Measurements from ENCODE around the gene IRF3. TPM values are rescaled to one million over a fixed set of nuclear protein-coding genes. Genes with fewer than 3 reads are reported as not detected.
"Not testable (repeated sequence)": the region's sequence is repeated elsewhere in the genome, so short reads cannot be mapped to it uniquely, and the experiment has no call there.

The IRF3 gene
- total RNA-seq, 1 donor from 2014 or later, result 34.7 TPM

DNA sequence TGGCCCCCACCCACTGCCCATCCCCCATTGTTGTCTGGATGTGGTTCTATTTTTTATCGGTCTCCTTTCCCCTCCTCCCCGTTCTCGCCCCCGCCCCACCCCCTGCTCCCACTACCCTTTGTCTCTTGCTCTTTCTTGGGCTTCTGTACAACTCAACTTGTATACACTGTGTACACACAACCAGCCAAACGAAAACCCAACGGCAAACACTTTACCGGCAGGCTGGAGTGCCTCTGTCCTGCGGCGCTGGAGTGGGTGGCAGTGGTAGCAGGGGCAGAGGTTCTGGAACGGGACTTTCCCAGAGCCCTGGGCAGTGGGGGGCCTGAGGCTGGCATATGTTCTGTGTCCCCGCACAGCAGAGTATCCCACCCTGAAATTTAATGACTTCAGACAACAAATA is 39.4 kb downstream of the IRF3 start:
- DNase-seq (ENCODE audit: low read depth), result no peak

DNA sequence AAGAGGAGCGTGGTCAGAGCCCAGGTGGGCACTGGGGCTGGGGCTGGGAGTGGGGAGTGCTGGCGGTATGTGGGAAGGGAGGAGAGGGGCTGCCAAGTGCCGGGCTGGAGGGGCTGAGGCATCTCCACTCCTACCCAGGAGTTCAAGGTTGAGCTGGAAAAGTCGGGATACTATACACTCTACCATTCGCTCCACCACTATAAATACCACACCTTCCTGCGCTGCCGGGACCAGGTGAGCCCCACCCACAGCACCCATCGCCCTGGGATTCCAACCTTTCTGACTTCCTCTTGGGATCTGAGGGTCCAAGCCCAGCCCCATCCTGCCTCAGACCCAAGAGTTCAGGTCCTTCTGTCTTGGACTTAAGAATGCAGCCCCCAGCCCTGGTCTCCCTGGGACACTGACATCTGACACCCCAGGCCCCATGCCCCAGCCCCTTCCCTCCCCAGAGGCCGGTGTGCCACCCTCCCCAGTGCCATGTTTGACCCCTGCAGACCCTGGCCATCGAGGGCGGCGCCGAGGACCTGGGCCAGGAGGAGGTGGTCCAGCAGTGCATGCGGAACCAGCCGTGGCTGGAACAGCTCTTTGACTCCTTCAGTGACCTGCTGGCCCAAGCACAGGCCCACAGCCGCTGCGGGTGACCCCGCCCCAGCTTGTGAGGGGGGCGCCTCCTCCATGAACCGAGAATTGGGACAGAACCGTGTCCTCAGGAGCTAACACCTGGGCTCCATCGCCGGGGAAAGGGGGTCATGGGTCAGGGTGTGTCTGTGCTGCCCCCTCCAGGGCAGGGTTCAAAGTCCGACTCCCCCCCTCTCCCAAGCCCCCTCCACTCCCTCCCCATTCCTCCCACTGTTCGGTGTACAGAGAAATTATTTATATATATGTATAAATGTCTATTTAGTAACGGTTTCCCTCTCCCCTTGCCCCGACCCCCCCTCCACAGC is 40.4 kb downstream of the IRF3 start:
- no peak for DNase-seq (ENCODE audit: low read depth)

DNA sequence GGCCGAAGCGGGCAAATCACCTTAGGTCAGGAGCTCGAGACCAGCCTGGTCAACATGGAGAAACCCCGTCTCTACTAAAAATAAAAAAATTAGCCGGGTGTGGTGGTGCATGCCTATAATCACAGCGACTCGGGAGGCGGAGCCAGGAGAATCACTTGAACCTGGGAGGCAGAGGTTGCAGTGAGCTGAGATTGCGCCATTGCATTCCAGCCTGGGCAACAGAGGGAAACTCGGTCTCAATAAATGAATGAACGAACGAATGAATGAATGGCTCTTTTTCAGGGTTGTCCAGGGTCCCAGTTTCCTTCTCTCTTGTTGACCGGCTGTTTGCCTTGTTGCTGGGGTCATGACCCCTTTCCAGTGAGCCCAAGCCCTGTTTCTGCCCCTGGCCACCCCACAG is 47.8 kb downstream of the IRF3 start:
- not testable (repeated sequence) for DNase-seq (ENCODE audit: low read depth)

DNA sequence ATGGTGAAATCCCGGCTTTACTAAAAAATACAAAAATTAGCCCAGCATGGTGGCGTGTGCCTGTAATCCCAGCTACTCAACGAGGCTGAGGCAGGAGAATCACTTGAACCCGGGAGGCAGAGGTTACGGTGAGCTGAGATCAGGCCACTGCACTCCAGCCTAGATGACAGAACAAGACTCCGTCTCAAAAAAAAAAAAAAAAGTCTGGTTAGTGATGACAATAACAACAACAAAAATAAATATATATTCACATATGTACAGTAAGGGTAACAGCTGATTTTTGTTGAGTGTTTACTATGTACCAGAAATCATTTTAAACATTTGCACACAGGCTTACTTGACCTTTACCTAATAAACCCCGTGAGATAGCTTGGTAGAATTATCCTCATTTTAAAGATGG is 48.7 kb downstream of the IRF3 start:
- no peak for DNase-seq (ENCODE audit: low read depth)

DNA sequence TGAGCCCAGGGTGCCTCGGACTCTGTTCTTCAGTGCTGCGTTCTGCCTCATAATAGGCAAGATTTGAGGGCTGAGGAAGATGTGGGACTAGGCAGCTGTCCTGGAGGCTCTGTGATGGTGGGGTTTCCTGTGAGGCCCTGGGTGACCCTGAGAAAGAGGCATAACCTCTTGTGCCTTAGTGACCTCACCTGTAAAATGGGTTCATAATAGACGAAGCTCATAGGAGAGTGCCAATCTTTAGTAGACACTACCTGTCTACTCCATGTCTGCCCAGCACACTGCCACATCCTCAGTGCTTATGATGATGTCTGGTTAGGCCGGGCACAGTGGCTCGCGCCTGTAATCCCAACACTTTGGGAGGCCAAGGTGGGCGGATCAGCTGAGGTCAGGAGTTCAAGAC is 49.1 kb downstream of the IRF3 start:
- no peak for DNase-seq (ENCODE audit: low read depth)

DNA sequence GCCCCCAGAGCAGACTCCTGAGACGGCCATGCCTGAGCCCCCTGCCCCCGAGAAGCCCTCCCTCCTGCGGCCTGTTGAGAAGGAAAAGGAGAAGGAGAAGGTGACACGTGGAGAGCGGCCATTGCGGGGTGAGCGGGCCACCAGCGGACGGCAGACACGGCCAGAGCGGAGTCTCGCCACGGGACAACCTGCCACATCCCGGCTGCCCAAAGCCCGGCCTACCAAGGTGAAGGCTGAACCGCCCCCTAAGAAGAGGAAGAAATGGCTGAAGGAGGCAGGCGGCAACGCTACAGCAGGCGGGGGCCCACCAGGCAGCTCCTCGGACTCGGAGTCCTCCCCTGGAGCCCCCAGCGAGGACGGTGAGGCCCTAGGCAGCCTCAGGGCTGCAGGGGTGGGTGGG is 49.8 kb downstream of the IRF3 start:
- no peak for DNase-seq (ENCODE audit: low read depth)

DNA sequence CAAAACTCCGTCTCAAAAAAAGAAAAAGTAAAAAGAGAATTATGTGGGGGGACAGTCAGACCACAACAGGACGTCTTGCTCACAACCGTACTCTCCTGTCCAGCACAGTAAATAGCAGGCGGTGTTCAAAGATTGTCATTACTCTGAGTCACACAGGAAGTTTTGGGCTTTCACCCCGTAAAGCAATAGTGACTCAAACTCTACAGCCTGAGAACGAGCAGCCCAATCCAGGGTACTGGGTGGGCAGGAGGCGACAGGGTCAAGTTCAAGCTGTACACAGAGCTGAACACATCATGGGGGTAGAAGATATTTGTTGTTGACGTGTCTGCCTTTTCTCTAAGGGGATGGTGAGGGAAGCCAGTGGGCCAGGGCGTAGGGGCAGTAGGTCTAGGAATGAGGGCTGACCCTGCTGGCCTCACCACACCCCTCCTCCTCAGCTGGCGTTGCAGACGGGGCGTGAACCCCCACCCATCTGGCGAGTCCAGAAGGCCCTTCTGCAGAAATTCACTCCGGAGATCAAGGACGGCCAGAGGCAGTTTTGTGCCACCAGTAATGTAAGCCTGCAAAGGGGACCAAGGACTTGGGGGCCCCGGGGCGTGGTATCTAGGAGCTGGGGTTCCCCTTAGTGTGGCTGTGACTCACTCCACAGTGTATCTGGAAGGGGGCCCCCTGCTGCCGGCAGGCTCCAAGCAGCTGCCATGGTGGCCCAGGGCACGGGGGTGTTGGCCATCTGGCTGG is 51.4 kb downstream of the IRF3 start:
- DNase-seq (ENCODE audit: low read depth), result peak; percentile 70

DNA sequence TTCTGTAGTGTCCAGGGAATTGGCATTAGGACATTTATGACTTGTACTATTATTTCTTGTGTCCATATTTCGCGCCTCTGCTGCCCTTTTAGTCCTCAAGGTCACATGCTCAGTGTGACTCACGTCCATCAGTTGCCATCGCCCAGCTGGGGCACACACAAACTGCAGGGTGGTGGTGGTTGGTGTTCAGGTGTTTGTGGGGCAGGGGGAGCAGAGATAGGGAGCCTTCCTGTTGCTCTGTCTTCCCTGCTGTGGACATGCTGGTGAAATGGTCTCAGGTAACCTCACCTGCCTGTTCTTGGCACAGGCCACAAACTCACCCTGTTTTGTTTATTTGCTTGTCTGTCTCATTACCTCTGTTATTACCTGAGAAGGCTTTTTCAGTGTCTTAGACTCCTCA is 52.3 kb downstream of the IRF3 start:
- DNase-seq (ENCODE audit: low read depth), result peak; percentile 75

Small RNAs within 50 kb of the gene (microRNA-seq; reads per million reads assigned to microRNA genes)
- gene MIR5088, result not detected

Other genes with a start within 250 kb of the IRF3 start
- not detected in 2 replicates for gene PTH2, start 242.4 kb downstream of the IRF3 start, total RNA-seq
- not detected in 2 replicates for gene GFY, start 240.5 kb downstream of the IRF3 start, total RNA-seq
- 0.05 and 0.31 TPM in 2 replicates for gene SLC17A7, start 224.3 kb downstream of the IRF3 start, total RNA-seq
- gene PIH1D1, start 214.0 kb downstream of the IRF3 start, total RNA-seq, result 53.7 and 59.3 TPM in 2 replicates
- 14.4 and 17.3 TPM in 2 replicates for gene ALDH16A1, start 212.6 kb downstream of the IRF3 start, total RNA-seq
- 2.6 and 3.4 TPM in 2 replicates for gene FLT3LG, start 191.6 kb downstream of the IRF3 start, total RNA-seq
- 1,470 and 1,688 TPM in 2 replicates for gene RPL13A, start 178.2 kb downstream of the IRF3 start, total RNA-seq
- 1,718 and 2,274 TPM in 2 replicates for gene RPS11, start 169.4 kb downstream of the IRF3 start, total RNA-seq
- gene FCGRT, start 153.2 kb downstream of the IRF3 start, total RNA-seq, result 111 and 122 TPM in 2 replicates
- 102 and 136 TPM in 2 replicates for gene RCN3, start 137.9 kb downstream of the IRF3 start, total RNA-seq
- 51.3 and 68.7 TPM in 2 replicates for gene NOSIP, start 85.3 kb downstream of the IRF3 start, total RNA-seq
- 0.16 TPM in 1 of 2 replicates, not detected in the other for gene PRRG2, start 84.5 kb downstream of the IRF3 start, total RNA-seq
- 3.2 and 4.4 TPM in 2 replicates for gene PRR12, start 74.7 kb downstream of the IRF3 start, total RNA-seq
- gene RRAS, start 25.7 kb downstream of the IRF3 start, total RNA-seq, result 29.8 and 42.1 TPM in 2 replicates
- gene SCAF1, start 23.6 kb downstream of the IRF3 start, total RNA-seq, result 26.9 and 33.8 TPM in 2 replicates
- gene BCL2L12, start 76 bp upstream of the IRF3 start, total RNA-seq, result 11.4 and 11.8 TPM in 2 replicates
- gene PRMT1, start 11.4 kb upstream of the IRF3 start, total RNA-seq, result 528 and 584 TPM in 2 replicates
- gene ADM5, start 23.7 kb upstream of the IRF3 start, total RNA-seq, result 0.99 and 1.3 TPM in 2 replicates
- 1.4 and 1.7 TPM in 2 replicates for gene CPT1C, start 25.3 kb upstream of the IRF3 start, total RNA-seq
- gene TSKS, start 97.4 kb upstream of the IRF3 start, total RNA-seq, result not detected in 2 replicates
- gene AP2A1, start 101.1 kb upstream of the IRF3 start, total RNA-seq, result 83.2 and 102 TPM in 2 replicates
- 22.6 and 26.7 TPM in 2 replicates for gene FUZ, start 147.4 kb upstream of the IRF3 start, total RNA-seq
- gene MED25, start 152.4 kb upstream of the IRF3 start, total RNA-seq, result 22.7 and 40.1 TPM in 2 replicates
- gene PTOV1, start 185.3 kb upstream of the IRF3 start, total RNA-seq, result 161 and 176 TPM in 2 replicates
- 31.1 and 38.2 TPM in 2 replicates for gene PNKP, start 201.7 kb upstream of the IRF3 start, total RNA-seq
- 25.0 and 25.5 TPM in 2 replicates for gene AKT1S1, start 211.5 kb upstream of the IRF3 start, total RNA-seq
- 17.7 and 19.9 TPM in 2 replicates for gene TBC1D17, start 211.8 kb upstream of the IRF3 start, total RNA-seq
- 0.35 and 0.83 TPM in 2 replicates for gene IL4I1, start 231.0 kb upstream of the IRF3 start, total RNA-seq